GM18505 (cell line): ENCODE results near the gene ACTR10.
A peak's percentile ranks its signal among the peaks of the same experiment; 100 is the strongest.

ENCODE experiments used
- ATAC-seq: cut with Tn5 transposase; IDR thresholded peaks from one replicate; pipeline ENCODE4 v1.9.1; 2021; ENCODE audit not compliant: unreplicated experiment
- POLR2A ChIP-seq: IDR thresholded peaks from 4 replicates; pipeline ENCODE4 v1.6.1; 2011; ENCODE audit warnings: borderline replicate concordance; ENCODE audit not compliant: insufficient read depth, insufficient read length; ENCODE audit errors: extremely low read depth

Gene ACTR10

DNA sequence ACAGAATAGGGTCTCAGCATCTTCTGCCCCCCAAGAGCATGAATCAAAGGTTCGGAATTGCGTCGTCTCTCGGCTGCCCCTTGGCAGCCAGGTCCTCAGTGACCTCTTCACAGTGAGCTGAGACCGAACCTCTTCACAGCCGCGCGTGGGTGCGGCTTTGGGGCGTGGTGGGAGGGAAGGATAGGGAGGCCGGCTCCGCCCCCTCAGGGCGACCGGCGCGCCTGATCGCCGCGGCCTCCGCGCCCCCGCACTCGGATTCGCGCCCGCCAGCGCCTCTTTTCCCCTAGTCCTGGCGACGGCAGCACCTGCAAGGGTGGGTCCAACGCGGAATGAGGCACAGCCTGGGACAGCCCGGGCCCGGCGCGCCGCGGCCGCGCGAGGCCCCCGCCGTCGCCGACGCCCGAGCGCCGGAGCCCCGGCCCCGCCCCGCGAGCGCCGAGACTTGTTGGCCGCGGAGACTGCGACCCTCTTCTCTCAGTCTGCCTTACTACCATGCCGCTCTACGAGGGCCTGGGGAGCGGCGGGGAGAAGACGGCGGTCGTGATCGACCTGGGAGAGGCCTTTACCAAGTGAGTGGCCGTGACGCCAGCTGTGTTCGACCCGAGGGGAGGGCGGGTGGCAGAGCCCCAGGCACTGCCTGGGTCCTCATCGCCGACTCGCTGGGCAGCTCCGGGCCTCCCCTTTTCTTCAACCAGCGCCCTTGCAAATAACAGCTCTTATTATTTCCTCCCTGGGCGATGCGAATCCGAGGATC lies at the start of gene ACTR10:
Gene ACTR10, plus strand, starts transcription at position 424 of the 754 bp plus-strand sequence. Its CDS starts 69 bp downstream, at position 493.
- ATAC-seq: peak; percentile 92
- peak; percentile 77 for TF ChIP-seq POLR2A

DNA sequence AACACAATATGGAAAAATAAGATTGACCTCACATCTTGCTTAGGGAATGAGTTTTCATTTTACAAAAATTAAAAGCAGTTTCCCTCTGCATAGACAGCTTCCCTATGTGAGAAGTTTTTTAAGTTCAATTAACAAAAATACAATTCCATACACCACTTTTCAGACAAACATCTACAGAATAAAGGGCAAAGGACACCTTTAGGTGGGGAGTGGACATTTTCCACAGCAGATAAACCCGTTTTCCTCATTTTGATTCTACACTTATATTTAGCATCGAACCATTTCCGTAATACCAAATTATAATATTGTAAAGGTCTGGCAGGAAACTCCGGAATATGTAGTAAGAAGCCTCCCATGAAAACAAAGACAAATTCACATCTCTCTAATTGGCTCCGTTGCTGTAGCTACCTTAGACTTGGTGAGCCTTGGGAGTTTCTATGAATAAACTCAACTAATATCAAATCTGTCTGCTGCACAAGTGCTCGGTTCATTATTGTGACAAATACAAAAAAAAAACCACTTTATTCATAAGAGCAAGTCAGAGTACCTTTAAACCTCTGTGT lies 49.6 kb upstream of the ACTR10 start:
- ATAC-seq: no peak
- TF ChIP-seq POLR2A: no peak

DNA sequence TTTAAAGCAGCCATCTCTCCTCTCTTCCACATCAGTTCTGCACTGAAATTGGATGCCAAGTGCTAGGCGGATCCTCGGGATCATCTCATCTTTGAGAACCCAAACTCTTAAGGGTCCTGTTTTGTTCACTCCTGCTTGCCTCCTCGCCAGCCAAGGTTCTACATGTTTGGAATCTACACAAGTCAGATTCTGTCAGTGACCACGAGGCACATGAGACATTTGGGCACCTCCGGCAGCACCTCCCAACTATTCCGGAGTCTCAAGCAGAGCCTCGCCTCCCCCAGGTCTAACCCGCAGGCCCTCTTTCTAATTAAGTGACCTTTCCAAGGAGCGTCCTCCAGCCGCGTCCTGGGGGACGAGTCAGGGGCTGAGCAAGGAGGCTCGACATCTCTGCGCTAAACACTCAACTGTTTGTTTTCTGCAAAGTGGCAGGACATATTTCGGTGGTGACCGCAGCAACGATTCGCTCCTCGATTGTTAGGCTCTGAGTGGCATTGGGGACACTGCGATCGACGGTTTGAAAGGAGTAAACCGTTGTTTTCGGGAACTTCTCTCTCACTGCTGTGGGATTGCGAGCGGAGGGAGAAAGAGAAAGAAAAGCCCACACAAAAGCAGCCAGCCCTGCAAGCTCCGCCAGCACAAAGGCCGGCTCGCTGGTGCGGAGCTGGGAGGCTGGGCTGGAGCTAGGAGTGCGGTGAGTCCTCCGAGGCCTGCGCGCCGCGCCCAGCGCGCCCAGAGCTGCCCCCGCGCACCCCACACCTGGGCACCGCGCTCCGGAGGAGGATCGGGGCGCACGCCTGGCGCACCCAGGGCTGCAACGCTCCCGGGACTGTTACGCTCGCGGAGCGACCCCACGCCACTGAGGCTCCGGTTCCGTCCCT lies 48.6 kb upstream of the ACTR10 start:
- peak; percentile 35 for ATAC-seq
- no peak for TF ChIP-seq POLR2A

DNA sequence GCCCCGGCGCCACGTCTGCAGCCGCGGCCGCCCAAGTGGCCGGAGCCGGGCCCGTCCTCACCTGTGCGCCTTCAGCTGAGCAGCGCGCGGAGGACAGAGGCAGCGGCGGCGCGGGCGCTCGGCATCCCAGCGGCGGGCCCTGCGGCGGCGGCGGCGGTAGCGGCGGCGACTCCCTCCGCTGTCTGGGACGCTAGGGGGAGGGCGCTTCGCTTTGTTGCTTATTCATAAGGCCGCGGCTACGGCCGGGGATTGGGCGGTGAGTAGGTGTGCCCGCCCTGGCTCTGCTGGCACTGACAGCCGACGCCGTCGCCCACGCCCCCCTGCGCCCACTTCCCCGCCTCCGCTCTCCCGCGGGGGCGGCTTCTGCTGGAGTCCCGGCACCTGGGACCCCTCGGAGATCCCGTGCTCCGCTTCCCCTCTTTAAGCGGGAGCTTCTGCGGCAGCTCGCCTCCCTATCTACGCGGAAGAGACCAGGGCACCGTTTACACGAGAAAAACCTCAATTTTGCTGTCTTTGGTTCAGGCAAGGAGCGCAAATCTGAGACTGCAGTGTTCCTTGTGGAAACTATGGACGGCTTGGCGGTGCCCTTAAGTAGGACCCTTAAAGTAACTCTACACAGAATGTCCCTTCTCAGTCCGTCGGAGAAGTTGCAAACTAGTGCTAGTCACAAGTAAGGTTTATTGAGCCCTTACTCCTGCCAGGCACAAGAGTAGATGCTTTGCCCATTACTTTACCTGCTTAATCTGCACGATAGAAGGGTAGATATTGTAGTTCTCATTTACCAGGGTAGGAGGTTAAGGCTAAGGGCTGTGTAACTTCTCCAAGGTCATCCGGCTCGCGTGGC lies 47.7 kb upstream of the ACTR10 start, which contains the start of gene ARMH4:
Gene ARMH4, minus strand, starts transcription at position 200 of the 844 bp plus-strand sequence. CDS start 12,855 bp downstream, outside the sequence.
- TF ChIP-seq POLR2A: no peak
- ATAC-seq: peak; percentile 92

DNA sequence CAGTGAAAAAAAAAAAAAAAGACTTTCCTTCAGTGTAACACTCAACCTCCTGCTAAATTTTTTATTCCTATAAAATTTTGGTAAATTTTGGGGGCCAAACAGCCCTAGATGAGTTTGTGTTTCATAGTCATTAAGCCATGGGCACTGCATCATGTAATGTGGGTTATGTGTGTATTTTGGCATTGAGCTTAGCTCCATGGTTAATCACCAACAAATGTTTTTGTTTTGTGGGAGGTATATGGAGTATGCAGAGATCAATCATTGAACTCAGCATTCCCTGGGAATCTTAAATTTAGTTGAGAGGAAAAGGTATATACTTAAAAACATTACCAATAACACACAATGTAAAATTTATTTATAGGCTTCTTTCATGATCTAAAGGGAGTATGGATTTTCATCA lies 39.4 kb upstream of the ACTR10 start:
- TF ChIP-seq POLR2A: no peak
- no peak for ATAC-seq

DNA sequence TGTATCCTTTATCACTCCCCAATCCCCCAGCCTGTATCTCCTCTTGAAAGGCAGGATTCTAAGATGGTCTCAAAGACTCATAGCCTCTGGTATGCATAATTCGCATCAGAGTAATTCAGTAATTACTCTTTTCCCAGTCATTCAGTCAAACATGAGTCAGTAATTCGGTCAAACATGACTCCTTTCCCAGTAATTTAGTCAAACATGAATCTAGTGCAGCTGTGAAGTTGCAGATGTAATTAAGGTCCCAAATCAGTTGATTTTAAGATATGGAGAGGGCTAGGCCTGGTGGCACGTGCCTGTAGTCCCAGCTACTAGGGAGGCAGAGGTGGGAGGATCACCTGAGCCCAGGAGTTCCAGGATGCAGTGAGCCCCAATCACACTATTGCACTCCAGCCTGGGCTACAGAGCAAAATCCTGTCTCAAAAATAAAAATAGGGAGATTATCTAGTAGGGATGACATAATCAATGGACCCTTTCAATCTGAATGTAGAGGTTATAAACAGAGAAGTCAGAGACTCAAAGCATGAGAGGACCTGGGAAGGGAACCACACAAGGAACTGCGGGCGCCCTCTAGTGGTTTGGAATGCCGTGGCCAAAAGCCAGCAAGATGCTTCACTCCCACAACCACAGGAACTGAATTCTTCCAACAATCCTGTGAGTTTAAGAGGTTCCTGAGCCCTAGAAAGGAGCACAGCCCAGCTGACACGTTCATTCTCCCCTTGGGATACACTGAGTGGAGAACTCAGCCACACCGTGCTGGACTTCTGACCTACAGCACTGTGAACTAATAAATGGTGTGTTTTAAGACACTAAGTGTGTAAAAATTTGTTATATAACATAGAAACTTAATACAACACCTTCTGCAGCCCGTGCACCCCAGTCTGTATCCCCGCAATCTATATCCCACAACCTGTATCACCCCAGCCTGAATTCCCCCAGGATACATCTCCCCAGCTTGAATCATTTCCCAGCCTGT lies 33.7 kb upstream of the ACTR10 start:
- ATAC-seq: peak; percentile 62
- TF ChIP-seq POLR2A: no peak

DNA sequence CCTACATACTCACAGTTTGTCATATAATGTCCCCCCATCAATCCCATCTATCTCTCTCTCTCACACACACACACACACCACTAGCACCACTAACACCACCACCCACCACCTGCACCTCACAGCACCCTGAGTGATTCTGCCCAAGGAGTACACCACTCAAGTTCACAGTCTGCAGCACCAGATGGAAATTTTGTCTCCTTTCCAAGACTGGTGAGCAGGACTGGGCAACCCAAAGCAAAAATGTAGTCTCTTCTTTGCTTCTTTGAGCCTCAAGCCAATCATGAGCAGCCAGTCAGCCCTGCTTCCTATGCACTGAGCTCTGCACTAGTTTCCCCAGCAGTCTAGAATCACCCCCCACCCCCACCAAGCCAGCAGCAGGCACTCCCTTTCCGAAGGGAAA lies 32.9 kb upstream of the ACTR10 start:
- no peak for TF ChIP-seq POLR2A
- ATAC-seq: no peak

DNA sequence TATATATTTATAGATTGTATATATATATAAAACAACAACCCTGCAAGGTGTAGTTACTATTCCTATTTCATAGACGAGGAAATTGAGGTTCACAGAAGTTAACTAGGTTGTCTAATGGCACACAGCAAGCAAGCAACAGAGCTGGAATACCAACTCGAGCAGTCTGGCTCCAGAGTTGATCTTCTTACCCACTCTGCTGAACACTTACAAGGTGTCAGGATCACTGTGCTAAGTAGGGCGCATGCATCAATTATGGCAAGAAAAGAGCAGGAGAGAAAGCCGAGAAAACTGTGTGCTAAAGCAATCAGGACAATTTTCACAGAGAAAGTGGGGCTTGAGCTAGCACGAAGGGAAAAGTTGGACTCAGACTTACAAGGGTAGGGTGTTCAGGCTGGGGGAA lies 32.1 kb upstream of the ACTR10 start:
- ATAC-seq: no peak
- TF ChIP-seq POLR2A: no peak

DNA sequence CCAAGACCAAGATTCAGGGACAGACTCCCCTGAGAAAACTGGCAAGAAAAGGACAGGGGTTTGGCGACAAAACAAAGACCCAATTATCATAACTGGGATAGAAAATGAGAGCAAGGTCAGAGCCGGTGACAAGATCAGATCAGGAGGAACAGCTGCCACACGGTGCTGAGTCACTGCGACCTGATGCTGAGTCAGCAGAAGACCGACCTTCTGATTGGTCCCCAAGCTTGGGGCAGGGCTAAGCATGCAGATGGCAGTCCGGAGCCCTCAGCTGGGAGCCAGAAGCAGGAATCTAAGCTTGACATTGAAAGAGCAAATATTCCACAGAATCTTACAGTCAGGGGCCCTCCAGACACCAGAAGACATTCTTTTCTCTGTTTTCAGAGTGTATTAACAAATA lies 28.9 kb upstream of the ACTR10 start:
- no peak for TF ChIP-seq POLR2A
- peak; percentile 80 for ATAC-seq

DNA sequence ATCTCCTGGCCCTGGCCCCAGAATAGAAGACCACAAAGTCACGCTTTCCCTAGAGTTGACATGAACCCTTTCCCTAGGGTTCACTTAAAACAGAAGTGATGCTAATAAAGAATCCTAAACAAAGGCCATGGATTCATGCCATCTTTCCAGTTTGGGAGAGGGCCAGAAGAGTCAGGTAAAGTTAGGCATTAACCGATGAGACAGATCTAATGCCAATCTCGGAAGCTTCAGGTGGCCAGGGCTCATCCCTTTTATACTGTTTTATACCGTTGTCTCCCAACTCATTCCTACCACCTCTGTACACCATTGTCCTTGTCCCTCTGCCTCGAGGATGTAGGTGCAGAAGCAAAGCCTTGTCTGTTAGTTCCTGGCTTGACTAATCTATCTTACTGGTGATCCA lies 22.8 kb upstream of the ACTR10 start:
- TF ChIP-seq POLR2A: no peak
- no peak for ATAC-seq

DNA sequence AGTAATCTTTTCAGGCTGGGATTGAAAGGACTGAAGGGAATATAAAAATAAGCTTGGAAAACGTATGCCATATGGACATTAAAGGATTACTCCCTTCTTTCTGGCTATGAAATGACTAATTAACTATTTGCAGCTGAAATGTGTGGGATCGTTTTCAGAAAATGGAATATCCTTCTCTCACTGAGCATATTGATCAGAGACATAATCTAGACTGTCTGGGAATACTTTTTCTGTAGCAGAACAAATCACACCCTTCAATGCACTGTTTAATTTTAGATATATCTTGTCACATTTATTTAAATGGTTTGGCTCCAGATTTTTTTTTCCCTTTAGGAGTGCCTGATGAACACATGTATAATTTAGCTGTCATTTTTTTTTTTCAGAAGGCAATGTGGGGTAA lies 10.8 kb upstream of the ACTR10 start:
- no peak for TF ChIP-seq POLR2A

More for the DNA sequence above, 10.8 kb upstream of the ACTR10 start:
- ATAC-seq: no peak
